ENCODE measurements around the gene TCERG1. TPM values are rescaled to one million over a fixed set of nuclear protein-coding genes. Genes with fewer than 3 reads are reported as not detected.

Gene TCERG1
- total RNA-seq, 2 donors from 2014 or later = 41.5 to 147 TPM

DNA sequence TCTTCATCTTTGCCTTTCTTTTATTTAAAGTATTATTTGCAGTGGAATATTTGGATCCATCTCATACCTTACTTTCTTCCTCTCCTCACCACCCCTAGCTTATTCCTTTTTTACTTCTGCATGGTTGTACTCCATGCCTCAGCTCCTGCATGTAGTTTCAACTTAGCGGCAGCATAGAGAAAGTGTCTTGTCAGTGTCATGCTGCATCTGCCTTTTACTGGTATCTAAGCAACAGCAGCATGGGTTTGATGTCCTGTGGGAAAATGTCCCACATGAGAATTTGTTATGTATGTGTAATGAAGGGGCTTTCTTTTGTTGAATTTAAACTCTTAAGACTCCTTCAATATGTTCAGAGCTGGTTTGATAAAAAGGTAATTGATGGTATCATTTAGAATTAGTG lies 20.6 kb downstream of the TCERG1 start:
- intact Hi-C loops (cut with DNase I) = no loop called here
- no peaks in the 10 kb centered on the region for H3K9me3 ChIP-seq
- ATAC-seq (no peak), DNase-seq (no peak)
- peaks cover 13 to 32% of the 10 kb centered on the region in 2 donors for H3K36me3 ChIP-seq (replicated peaks in 1 of 2; ENCODE audit: insufficient read depth in 1 of 2, low read depth in 2 of 2)
- no peak for TF ChIP-seq POLR2A (IDR thresholded peaks at IDR 0.05)
- TF ChIP-seq CTCF (IDR thresholded peaks at IDR 0.05) = no peak
- WGBS, 2 donors = 96 to 100% methylated on average over 1 of the region's 1 CpG
- H3K4me1 ChIP-seq = no peaks in the 10 kb centered on the region
- H3K4me3 ChIP-seq = no peak overlapping the region
- H3K27ac ChIP-seq = no peak overlapping the region
- no peaks in the 10 kb centered on the region for H3K27me3 ChIP-seq

DNA sequence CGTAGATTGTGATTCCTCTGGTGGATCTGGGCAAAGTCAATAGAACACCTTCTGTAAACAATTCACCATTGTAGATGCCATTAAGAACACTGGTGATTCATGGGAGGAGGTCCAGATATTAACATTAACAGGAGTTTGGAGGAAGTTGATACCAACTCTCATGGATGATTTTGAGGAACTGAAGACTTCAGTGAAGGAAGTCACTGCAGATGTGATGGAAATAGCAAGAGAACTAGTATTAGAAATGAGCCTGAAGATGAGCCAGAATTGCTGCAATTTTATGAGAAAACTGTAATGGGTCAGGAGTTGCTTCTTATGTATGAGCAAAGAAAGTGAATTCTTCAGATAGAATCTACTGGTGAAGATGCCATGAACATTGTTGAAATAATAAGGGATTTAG lies 26.9 kb downstream of the TCERG1 start:
- no peak for TF ChIP-seq POLR2A (IDR thresholded peaks at IDR 0.05)
- Histone ChIP-seq H3K36me3 (replicated peaks in 1 of 2; ENCODE audit: insufficient read depth in 1 of 2, low read depth in 2 of 2) (peaks cover 14 to 34% of the 10 kb centered on the region in 2 donors), H3K9me3 (no peaks in the 10 kb centered on the region), H3K4me1 (no peaks in the 10 kb centered on the region), H3K27ac (no peak overlapping the region), H3K27me3 (no peaks in the 10 kb centered on the region), H3K4me3 (no peak overlapping the region)
- DNase-seq = no peak
- no peak for ATAC-seq
- intact Hi-C loops (cut with DNase I) = no loop called here
- 87 to 95% methylated on average over 1 of the region's 1 CpG for WGBS, 2 donors

DNA sequence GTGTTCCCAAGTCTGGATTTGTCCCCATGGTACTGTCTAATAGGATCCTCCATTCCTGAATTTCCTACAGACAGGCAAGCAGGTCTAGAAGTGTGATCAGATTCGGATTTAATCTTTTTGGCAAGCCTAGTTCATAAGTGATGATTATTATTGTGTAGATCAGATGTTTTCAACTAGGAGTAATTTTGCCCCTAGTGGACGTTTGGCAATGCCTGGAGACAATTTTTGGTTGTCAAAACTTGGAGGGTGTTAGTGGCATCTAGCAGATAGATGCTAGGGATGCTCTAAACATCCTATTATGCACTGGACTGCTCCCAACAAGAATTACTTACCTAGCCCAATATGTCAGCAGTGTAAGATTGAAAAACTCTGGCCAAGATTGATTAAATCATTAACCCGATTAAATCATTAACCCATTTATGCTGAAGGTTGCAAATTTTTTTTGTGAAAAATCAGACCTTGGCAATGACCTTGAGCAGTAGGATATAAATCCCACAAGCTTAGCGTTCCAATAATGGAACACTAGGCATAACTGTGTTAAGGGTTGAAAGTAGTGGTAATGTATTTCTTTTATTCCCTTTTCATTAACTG lies 28.2 kb downstream of the TCERG1 start:
- intact Hi-C loops (cut with DNase I) = no loop called here
- no peaks in the 10 kb centered on the region for H3K27me3 ChIP-seq
- H3K27ac ChIP-seq = no peak overlapping the region
- H3K9me3 ChIP-seq = no peaks in the 10 kb centered on the region
- DNase-seq (no peak), ATAC-seq (no peak)
- 50 to 52% methylated on average over 4 of the region's 4 CpGs for WGBS, 2 donors
- no peaks in the 10 kb centered on the region for H3K4me1 ChIP-seq
- TF ChIP-seq CTCF (IDR thresholded peaks at IDR 0.05) (no peak), POLR2A (IDR thresholded peaks at IDR 0.05) (no peak)
- H3K36me3 ChIP-seq (replicated peaks in 1 of 2; ENCODE audit: insufficient read depth in 1 of 2, low read depth in 2 of 2) = peaks cover 14 to 34% of the 10 kb centered on the region in 2 donors
- H3K4me3 ChIP-seq = no peak overlapping the region

GRCh38 chr5:146475906-146476305 lies 28.8 kb downstream of the TCERG1 start:
- no peaks in the 10 kb centered on the region for H3K4me1 ChIP-seq
- H3K27ac ChIP-seq = no peak overlapping the region
- WGBS, 2 donors = 90 to 95% methylated on average over 1 of the region's 1 CpG
- intact Hi-C loops (cut with DNase I) = no loop called here
- DNase-seq (no peak), ATAC-seq (no peak)
- no peaks in the 10 kb centered on the region for H3K27me3 ChIP-seq
- TF ChIP-seq CTCF (IDR thresholded peaks at IDR 0.05) = no peak
- no peak for TF ChIP-seq POLR2A (IDR thresholded peaks at IDR 0.05)
- H3K9me3 ChIP-seq = no peaks in the 10 kb centered on the region
- H3K4me3 ChIP-seq = no peak overlapping the region
- peaks cover 14 to 32% of the 10 kb centered on the region in 2 donors for H3K36me3 ChIP-seq (replicated peaks in 1 of 2; ENCODE audit: insufficient read depth in 1 of 2, low read depth in 2 of 2)

- peaks cover 0 to 32% of the 10 kb centered on the region in 2 donors for H3K36me3 ChIP-seq (replicated peaks in 1 of 2; ENCODE audit: insufficient read depth in 1 of 2, low read depth in 2 of 2)
- TF ChIP-seq CTCF (IDR thresholded peaks at IDR 0.05) (no peak), POLR2A (IDR thresholded peaks at IDR 0.05) (no peak)
- H3K27ac ChIP-seq = no peak overlapping the region
- ATAC-seq (no peak), DNase-seq (no peak)
- intact Hi-C loops (cut with DNase I) = no loop called here
- no peaks in the 10 kb centered on the region for H3K27me3 ChIP-seq
- no peaks in the 10 kb centered on the region for H3K4me1 ChIP-seq
- no peaks in the 10 kb centered on the region for H3K9me3 ChIP-seq
- WGBS, 2 donors = 94 to 96% methylated on average over 2 of the region's 2 CpGs
- H3K4me3 ChIP-seq = no peak overlapping the region
These were observed 35.6 kb downstream of the TCERG1 start for GRCh38 chr5:146482775-146483174.
